Osteoblast (primary cell): Measurements from ENCODE around the gene DDOST. TPM values are rescaled to one million over a fixed set of nuclear protein-coding genes. Genes with fewer than 3 reads are reported as not detected.
A peak's percentile ranks its signal among the peaks of the same experiment; 100 is the strongest.

Experiments used
- DNase-seq: peaks from one replicate; pipeline ENCODE4 v3.0.0; 2011; ENCODE audit warnings: low spot score, mixed read lengths; ENCODE audit not compliant: insufficient read length; ENCODE audit errors: missing footprints
- H2AFZ ChIP-seq: 2 replicates; pipeline ENCODE4 v1.6.0; 2011; ENCODE audit warnings: mild to moderate bottlenecking, low read length
- H3K27ac ChIP-seq: 2 replicates; pipeline ENCODE4 v1.5.1; 2011; ENCODE audit warnings: mild to moderate bottlenecking, low read depth, low read length, moderate library complexity
- H3K27me3 ChIP-seq: 2 replicates; pipeline ENCODE4 v1.6.0; 2012; ENCODE audit warnings: mild to moderate bottlenecking, control low read depth, inconsistent platforms, low read length, moderate library complexity; ENCODE audit not compliant: insufficient read depth
- H3K36me3 ChIP-seq: 2 replicates; pipeline ENCODE4 v1.5.1; 2011; ENCODE audit warnings: mild to moderate bottlenecking, low read length, control low read depth, moderate library complexity; ENCODE audit not compliant: insufficient read depth
- H3K4me1 ChIP-seq: 2 replicates; pipeline ENCODE4 v1.5.1; 2011; ENCODE audit warnings: mild to moderate bottlenecking, low read length, control low read depth, moderate library complexity; ENCODE audit not compliant: insufficient read depth
- H3K4me2 ChIP-seq: 2 replicates; pipeline ENCODE4 v1.6.0; 2011; ENCODE audit warnings: mild to moderate bottlenecking, low read length; ENCODE audit not compliant: insufficient read depth
- H3K4me3 ChIP-seq: fragments of 200-600 bp; sonication (generic); 3 replicates; pipeline ENCODE4 v1.5.1; 2012; ENCODE audit warnings: mild to moderate bottlenecking, low read length, inconsistent platforms; ENCODE audit not compliant: insufficient read depth
- H3K79me2 ChIP-seq: 2 replicates; pipeline ENCODE4 v1.6.0; 2012; ENCODE audit warnings: mild to moderate bottlenecking, low read length, control low read depth, inconsistent platforms; ENCODE audit not compliant: insufficient read depth
- H3K9me3 ChIP-seq: 2 replicates; pipeline ENCODE4 v1.5.1; 2011; ENCODE audit warnings: low read depth, low read length, control low read depth
- H4K20me1 ChIP-seq: 2 replicates; pipeline ENCODE4 v1.6.0; 2012; ENCODE audit warnings: mild to moderate bottlenecking, low read length, control low read depth; ENCODE audit not compliant: insufficient read depth
- CTCF ChIP-seq: IDR thresholded peaks from 2 replicates; pipeline ENCODE4 v1.5.1; 2011; ENCODE audit warnings: mild to moderate bottlenecking, low read depth, low read length, moderate library complexity; ENCODE audit errors: extremely low read depth
- total RNA-seq: library from RNA; depleted of rRNA; stranded (reverse); fragments of >200 nt; gene quantifications from 2 replicates; pipeline ENCODE4 v1.2.3, GENCODE V29; 2012

Gene DDOST
- total RNA-seq, 1 donor, result 291 TPM

GRCh38 chr1:20670936-20671335 lies 9.8 kb upstream of the DDOST start:
- Histone ChIP-seq H3K4me1 (no peaks in the 10 kb centered on the region), H3K9me3 (no peaks in the 10 kb centered on the region), H3K79me2 (no peaks in the 10 kb centered on the region), H3K27ac (no peak overlapping the region), H2AFZ (no peak overlapping the region), H4K20me1 (no peaks in the 10 kb centered on the region), H3K4me2 (no peak overlapping the region), H3K36me3 (no peaks in the 10 kb centered on the region), H3K4me3 (no peak overlapping the region), H3K27me3 (no peaks in the 10 kb centered on the region)
- no peak for DNase-seq
- TF ChIP-seq CTCF, result no peak

- H3K4me2 ChIP-seq, result no peak overlapping the region
Measured at GRCh38 chr1:20668581-20668980, 7.4 kb upstream of the DDOST start.

GRCh38 chr1:20666804-20667203 lies 5.6 kb upstream of the DDOST start:
- no peaks in the 10 kb centered on the region for H3K27me3 ChIP-seq
- no peaks in the 10 kb centered on the region for H3K79me2 ChIP-seq
- peaks cover 5% of the 10 kb centered on the region for H3K4me1 ChIP-seq
- H3K36me3 ChIP-seq, result no peaks in the 10 kb centered on the region
- no peak overlapping the region for H3K27ac ChIP-seq
- no peak overlapping the region for H3K4me3 ChIP-seq
- H4K20me1 ChIP-seq, result no peaks in the 10 kb centered on the region
- TF ChIP-seq CTCF, result no peak
- H3K4me2 ChIP-seq, result no peak overlapping the region
- peak; percentile 29 for DNase-seq
- H3K9me3 ChIP-seq, result no peaks in the 10 kb centered on the region
- no peak overlapping the region for H2AFZ ChIP-seq

More at GRCh38 chr1:20668581-20668980, 7.4 kb upstream of the DDOST start:
- Histone ChIP-seq H3K9me3 (no peaks in the 10 kb centered on the region), H2AFZ (no peak overlapping the region), H3K79me2 (no peaks in the 10 kb centered on the region), H3K4me1 (no peaks in the 10 kb centered on the region), H3K36me3 (no peaks in the 10 kb centered on the region), H3K27ac (no peak overlapping the region), H3K4me3 (no peak overlapping the region), H3K27me3 (no peaks in the 10 kb centered on the region), H4K20me1 (no peaks in the 10 kb centered on the region)
- DNase-seq, result no peak
- TF ChIP-seq CTCF, result no peak

GRCh38 chr1:20666146-20666545 lies 5.0 kb upstream of the DDOST start:
- H3K4me1 ChIP-seq, result peaks cover 5% of the 10 kb centered on the region
- DNase-seq, result peak; percentile 60
- H4K20me1 ChIP-seq, result no peaks in the 10 kb centered on the region
- H3K4me2 ChIP-seq, result no peak overlapping the region
- H3K4me3 ChIP-seq, result no peak overlapping the region
- H3K36me3 ChIP-seq, result no peaks in the 10 kb centered on the region
- H3K27ac ChIP-seq, result no peak overlapping the region
- H3K27me3 ChIP-seq, result no peaks in the 10 kb centered on the region
- no peaks in the 10 kb centered on the region for H3K9me3 ChIP-seq
- no peak for TF ChIP-seq CTCF
- peaks cover 2% of the 10 kb centered on the region for H3K79me2 ChIP-seq
- H2AFZ ChIP-seq, result peak overlapping the region; percentile 22
